ENCODE measurements around the gene C22orf15.
A peak's percentile ranks its signal among the peaks of the same experiment; 100 is the strongest.

Gene C22orf15

GRCh38 chr22:23793326-23793725 is 30.5 kb downstream of the C22orf15 start:
- Mint-ChIP-seq H3K36me3 (ENCODE audit: low read depth) (peaks cover 77% of the 10 kb centered on the region), H3K27ac (no peak overlapping the region), H3K4me3 (no peak overlapping the region), H3K4me1 (ENCODE audit: low read depth) (peaks cover 7% of the 10 kb centered on the region), H3K9me3 (no peaks in the 10 kb centered on the region), H3K27me3 (no peaks in the 10 kb centered on the region)
- intact Hi-C loops (cut with micrococcal nuclease): no loop called here

- Mint-ChIP-seq H3K4me3 (no peak overlapping the region), H3K36me3 (ENCODE audit: low read depth) (peaks cover 100% of the 10 kb centered on the region), H3K4me1 (ENCODE audit: low read depth) (peaks cover 11% of the 10 kb centered on the region), H3K27ac (no peak overlapping the region), H3K27me3 (no peaks in the 10 kb centered on the region), H3K9me3 (no peaks in the 10 kb centered on the region)
- intact Hi-C loops (cut with micrococcal nuclease): no loop called here
Measured at GRCh38 chr22:23796461-23796860, 33.7 kb downstream of the C22orf15 start.

- H3K4me3 Mint-ChIP-seq: no peak overlapping the region
- no peaks in the 10 kb centered on the region for H3K27me3 Mint-ChIP-seq
- H3K9me3 Mint-ChIP-seq: no peaks in the 10 kb centered on the region
- peak overlapping the region; percentile 5 for H3K27ac Mint-ChIP-seq
- peaks cover 100% of the 10 kb centered on the region for H3K36me3 Mint-ChIP-seq (ENCODE audit: low read depth)
- H3K4me1 Mint-ChIP-seq (ENCODE audit: low read depth): peaks cover 11% of the 10 kb centered on the region
- intact Hi-C loops (cut with micrococcal nuclease): no loop called here
Measured at GRCh38 chr22:23800297-23801237, 37.8 kb downstream of the C22orf15 start.

- no peaks in the 10 kb centered on the region for H3K9me3 Mint-ChIP-seq
- peak overlapping the region; percentile 37 for H3K27ac Mint-ChIP-seq
- intact Hi-C loops (cut with micrococcal nuclease): no loop called here
- no peak overlapping the region for H3K4me3 Mint-ChIP-seq
- H3K36me3 Mint-ChIP-seq (ENCODE audit: low read depth): peaks cover 100% of the 10 kb centered on the region
- peaks cover 11% of the 10 kb centered on the region for H3K4me1 Mint-ChIP-seq (ENCODE audit: low read depth)
- no peaks in the 10 kb centered on the region for H3K27me3 Mint-ChIP-seq
Measured at GRCh38 chr22:23801238-23801821, 38.5 kb downstream of the C22orf15 start.

- H3K27me3 Mint-ChIP-seq: no peaks in the 10 kb centered on the region
- no peak overlapping the region for H3K4me3 Mint-ChIP-seq
- intact Hi-C loops (cut with micrococcal nuclease): no loop called here
- H3K36me3 Mint-ChIP-seq (ENCODE audit: low read depth): peaks cover 100% of the 10 kb centered on the region
- H3K4me1 Mint-ChIP-seq (ENCODE audit: low read depth): peaks cover 11% of the 10 kb centered on the region
- H3K9me3 Mint-ChIP-seq: no peaks in the 10 kb centered on the region
- peak overlapping the region; percentile 37 for H3K27ac Mint-ChIP-seq
Measured at GRCh38 chr22:23801886-23802377, 39.1 kb downstream of the C22orf15 start.

GRCh38 chr22:23803001-23803819 is 40.4 kb downstream of the C22orf15 start:
- H3K27ac Mint-ChIP-seq: no peak overlapping the region
- peaks cover 100% of the 10 kb centered on the region for H3K36me3 Mint-ChIP-seq (ENCODE audit: low read depth)
- peaks cover 11% of the 10 kb centered on the region for H3K4me1 Mint-ChIP-seq (ENCODE audit: low read depth)
- no peaks in the 10 kb centered on the region for H3K27me3 Mint-ChIP-seq
- H3K4me3 Mint-ChIP-seq: no peak overlapping the region
- no peaks in the 10 kb centered on the region for H3K9me3 Mint-ChIP-seq
- intact Hi-C loops (cut with micrococcal nuclease): no loop called here

GRCh38 chr22:23804781-23805291 is 42.0 kb downstream of the C22orf15 start:
- Mint-ChIP-seq H3K27me3 (no peaks in the 10 kb centered on the region), H3K27ac (no peak overlapping the region), H3K4me1 (ENCODE audit: low read depth) (peaks cover 11% of the 10 kb centered on the region), H3K4me3 (no peak overlapping the region), H3K9me3 (no peaks in the 10 kb centered on the region), H3K36me3 (ENCODE audit: low read depth) (peaks cover 100% of the 10 kb centered on the region)
- intact Hi-C loops (cut with micrococcal nuclease): no loop called here

GRCh38 chr22:23806837-23807236 is 44.0 kb downstream of the C22orf15 start:
- H3K36me3 Mint-ChIP-seq (ENCODE audit: low read depth): peaks cover 100% of the 10 kb centered on the region
- no peaks in the 10 kb centered on the region for H3K27me3 Mint-ChIP-seq
- no peak overlapping the region for H3K27ac Mint-ChIP-seq
- peaks cover 5% of the 10 kb centered on the region for H3K4me1 Mint-ChIP-seq (ENCODE audit: low read depth)
- H3K4me3 Mint-ChIP-seq: no peak overlapping the region
- no peaks in the 10 kb centered on the region for H3K9me3 Mint-ChIP-seq
- intact Hi-C loops (cut with micrococcal nuclease): no loop called here

GRCh38 chr22:23812378-23812777 is 49.6 kb downstream of the C22orf15 start:
- Mint-ChIP-seq H3K27ac (no peak overlapping the region), H3K27me3 (no peaks in the 10 kb centered on the region), H3K9me3 (no peaks in the 10 kb centered on the region), H3K4me3 (no peak overlapping the region), H3K36me3 (ENCODE audit: low read depth) (peaks cover 98% of the 10 kb centered on the region), H3K4me1 (ENCODE audit: low read depth) (peaks cover 5% of the 10 kb centered on the region)
- intact Hi-C loops (cut with micrococcal nuclease): no loop called here

All from dendritic cell treated with granulocyte-macrophage colony-stimulating factor and Interleukin-4, amounts not matched to agents 40 ng/mL and 50 ng/mL, for 4 days (primary cell).